Right hindlimb (tissue), 1 donor: ENCODE measurements around the gene TMEM161A.
"Not testable (repeated sequence)": the region's sequence is repeated elsewhere in the genome, so short reads cannot be mapped to it uniquely, and the experiment has no call there.

Source experiments
- DNase-seq: peaks from one replicate; pipeline ENCODE4 v3.0.0-alpha.2; 2018

The TMEM161A gene

GRCh38 chr19:19154768-19155494 is 16.7 kb upstream of the TMEM161A start:
- DNase-seq = no peak

DNA sequence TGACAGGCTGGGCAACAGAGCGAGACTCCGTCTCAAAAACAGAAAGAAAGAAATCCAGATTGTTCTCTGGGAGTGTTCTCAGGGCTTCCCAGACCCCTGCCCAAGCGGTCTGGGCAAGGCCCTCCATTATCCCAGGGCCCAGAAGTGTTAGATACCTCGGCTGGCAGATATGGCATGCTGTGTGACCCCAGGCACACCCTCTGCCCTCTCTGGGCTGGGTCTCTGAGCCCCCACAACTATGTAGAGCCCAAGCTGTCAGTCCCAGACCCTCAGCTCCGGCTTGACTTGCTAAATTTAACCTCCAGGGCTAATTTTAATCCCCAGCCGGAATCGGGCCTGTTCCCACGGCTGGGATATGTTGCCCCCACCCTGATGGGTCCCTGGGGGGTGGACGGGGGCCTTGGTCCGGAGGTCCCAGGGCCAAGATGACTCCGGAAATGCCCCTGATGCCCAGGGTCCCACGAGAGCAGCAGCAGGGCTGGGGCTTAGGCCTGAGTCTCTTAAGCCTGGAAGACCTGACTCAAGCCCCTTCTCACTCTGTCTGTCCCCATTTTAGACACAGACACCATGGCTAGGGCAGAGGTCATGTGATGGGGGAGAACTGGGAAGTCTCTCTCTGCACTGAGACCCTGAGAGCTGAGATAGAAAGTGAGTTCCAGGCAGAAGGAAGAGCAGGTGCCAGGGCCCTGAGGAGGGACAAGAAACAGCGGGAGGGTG is 14.5 kb upstream of the TMEM161A start:
- no peak for DNase-seq

GRCh38 chr19:19151418-19151817 is 13.1 kb upstream of the TMEM161A start:
- DNase-seq = no peak

GRCh38 chr19:19149435-19149834 is 11.2 kb upstream of the TMEM161A start:
- no peak for DNase-seq

DNA sequence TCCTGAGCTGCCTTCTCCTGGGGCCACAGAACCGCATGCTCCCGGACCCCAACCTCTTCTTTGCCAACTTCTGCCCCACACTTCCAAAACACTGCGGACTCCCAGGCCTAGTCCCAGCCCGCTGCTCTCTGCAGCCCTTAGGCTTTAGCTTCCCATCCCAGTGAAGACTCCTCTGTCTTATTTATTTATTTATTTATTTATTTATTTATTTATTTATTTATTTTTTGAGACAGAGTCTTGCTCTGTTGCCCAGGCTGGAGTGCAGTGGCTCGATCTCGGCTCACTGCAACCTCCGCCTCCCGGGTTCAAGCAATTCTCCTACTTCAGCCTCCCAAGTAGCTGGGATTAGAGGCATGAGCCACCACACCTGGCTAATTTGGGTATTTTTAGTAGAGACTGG is 10.2 kb upstream of the TMEM161A start:
- DNase-seq = not testable (repeated sequence)

DNA sequence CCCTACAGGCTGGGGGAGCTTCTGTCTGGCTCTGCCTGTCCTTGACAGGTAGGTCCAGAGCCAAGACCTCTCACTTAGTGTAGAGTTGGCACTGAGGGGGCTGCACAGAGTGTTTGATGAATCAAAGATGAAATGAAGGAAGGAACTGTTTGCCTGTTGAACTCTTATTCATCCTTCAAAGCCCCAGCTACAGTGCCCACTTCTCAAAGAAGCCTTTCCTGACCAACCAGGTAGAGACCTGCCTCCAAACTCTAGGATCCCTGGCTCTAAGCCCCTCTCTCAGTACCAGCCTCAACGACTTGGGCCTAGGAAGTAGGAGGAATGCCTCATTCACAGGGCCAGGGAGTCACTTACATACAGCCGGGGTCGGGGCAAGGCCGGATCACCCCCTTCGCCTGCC is 9.1 kb upstream of the TMEM161A start:
- no peak for DNase-seq

DNA sequence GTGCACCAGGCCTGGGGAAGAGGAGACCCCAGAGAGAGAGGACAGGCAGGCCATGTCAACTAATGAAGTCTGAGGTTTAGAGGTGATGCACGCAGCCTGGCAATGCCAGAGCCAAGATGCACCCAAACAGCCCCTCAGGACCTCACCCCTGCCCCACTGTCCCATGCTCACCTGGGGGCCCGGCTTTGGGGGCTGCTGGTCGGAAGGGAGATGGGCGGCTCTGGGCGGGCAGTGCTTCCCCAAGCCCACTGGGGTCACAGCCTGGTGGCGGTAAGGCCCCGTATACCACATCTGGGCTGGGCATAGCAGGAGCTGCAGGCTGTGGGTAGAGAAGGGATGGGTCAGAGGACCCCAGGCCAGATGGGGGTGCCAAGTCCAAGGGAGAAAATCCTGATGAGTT is 8.6 kb upstream of the TMEM161A start:
- no peak for DNase-seq

DNA sequence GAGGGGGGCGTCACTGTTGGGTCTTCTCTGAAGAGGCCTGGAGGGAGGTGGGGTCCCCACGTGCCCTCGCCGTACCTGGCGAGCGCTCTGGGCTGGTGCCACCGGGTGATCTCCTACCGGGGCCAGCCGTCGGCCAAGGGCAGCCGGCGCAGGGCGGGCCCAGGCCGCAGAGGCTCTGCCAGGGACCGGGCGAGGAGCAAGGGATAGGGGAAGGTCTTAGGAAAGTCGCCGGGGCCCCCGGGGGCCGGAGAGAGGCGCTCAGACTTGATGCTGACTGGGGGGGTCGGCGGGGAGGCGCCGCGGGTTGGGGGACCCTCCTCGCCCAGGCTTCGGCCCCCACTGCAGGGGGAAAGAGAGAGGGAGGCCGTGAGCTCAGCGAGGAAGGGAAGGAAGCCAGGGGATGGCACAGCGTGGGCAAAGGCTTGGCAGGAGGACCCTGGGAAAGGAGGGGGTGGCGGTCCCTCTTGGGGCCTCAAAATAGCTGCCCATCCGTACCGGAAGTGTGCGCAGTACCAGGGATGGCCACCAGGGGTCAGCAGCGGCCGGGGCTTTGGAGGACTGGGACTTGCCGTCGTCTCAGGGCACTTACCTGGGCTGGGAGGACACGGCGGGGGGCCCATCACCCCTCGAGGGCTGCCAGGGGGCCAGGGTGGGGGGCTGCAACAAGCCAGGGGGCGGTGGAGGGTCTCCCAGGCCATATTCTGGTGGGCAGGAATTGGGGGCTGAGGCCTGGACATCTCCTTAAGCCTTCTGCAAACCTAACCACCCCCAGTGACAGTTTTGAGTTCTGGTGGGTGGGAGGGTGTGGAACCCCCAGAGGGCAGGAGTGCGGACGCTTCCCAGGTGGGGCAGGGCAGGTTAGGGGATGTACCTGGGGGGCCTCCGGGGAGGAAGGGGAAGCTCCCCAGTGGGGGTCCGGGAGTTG is 7.7 kb upstream of the TMEM161A start:
- peak; percentile 83 for DNase-seq

DNA sequence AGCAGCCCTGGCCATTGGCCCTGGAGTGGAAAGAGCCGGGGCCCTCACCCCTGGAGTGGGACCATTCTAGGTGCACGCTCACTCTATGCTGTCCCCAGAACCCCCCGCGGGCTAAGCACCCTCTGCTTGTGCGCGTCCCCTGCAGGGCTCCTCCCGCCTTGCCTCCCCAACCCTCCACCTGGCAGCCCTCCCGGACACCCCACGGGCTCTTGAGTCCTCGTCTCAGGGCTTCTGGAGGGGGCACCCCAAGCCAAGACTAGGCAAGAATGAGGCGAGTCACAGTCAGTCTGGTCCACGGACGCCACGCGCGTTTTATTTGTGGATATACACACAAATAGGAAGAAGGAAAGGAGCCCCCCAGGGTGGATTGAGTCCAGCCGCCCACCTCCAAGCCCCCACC is 7.0 kb upstream of the TMEM161A start:
- DNase-seq = no peak

- no peak for DNase-seq
Measured at GRCh38 chr19:19142347-19142746, 4.1 kb upstream of the TMEM161A start.

GRCh38 chr19:19140476-19140875 is 2.2 kb upstream of the TMEM161A start:
- no peak for DNase-seq

DNA sequence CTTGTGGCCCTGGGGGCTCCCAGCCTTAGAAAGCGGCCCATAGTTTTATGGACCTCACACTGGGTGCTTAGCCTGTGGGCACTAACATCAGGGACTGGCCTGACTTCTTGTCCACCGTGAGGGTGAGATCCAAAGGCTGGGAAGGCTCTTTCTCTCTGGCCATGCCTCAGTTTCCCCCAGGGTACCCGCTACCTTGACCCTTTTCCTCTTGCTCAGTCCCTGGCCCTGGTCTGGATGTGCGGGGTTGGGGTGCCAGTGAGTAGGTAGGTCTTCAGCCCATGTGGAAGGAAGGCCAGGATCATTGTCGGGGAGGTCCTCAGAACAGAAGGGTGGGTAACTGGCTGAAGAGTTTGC is 1.6 kb upstream of the TMEM161A start:
- DNase-seq = no peak

GRCh38 chr19:19137556-19138108 is 646 bp downstream of the TMEM161A start:
- DNase-seq = no peak

DNA sequence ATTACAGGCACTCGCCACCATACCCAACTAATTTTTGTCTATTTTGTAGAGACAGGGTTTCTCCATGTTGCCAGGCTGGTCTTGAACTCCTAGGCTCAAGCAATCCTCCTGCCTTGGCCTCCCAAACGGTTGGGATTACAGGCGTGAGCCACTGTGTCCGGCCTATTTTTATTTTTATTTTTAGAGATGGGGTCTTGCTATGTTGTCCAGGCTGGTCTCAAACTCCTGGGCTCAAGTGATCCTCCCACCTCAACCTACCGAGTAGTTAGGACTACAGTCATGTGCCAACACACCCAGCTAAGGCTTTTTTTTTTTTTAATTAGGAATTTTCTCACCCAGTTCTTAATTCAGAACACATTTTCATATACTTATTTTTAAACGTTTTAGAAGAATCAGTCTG is 2.6 kb downstream of the TMEM161A start:
- not testable (repeated sequence) for DNase-seq

DNA sequence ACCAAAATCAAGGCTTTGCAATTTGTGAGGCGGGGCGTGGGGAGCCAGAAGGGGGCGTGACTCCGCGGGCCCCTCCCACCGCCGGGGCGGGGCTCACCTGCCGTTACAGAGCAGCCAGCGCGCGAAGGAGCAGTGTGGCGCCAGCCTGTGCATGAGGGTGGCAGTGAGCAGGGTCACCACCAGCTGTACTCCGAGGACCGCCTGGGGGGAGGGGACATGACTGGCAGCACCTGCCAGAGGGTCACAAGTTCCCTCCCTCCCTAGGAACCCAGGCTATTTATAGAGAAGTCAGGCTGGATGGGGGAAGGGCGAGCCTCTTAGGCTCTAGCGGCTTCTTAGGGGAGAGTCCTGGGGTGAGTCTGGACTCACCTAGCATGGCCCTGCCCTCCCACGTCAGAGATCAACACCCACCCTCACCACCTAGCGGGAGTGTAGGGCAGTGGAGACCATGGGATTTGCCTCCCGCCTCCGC is 3.6 kb downstream of the TMEM161A start:
- peak; percentile 68 for DNase-seq

DNA sequence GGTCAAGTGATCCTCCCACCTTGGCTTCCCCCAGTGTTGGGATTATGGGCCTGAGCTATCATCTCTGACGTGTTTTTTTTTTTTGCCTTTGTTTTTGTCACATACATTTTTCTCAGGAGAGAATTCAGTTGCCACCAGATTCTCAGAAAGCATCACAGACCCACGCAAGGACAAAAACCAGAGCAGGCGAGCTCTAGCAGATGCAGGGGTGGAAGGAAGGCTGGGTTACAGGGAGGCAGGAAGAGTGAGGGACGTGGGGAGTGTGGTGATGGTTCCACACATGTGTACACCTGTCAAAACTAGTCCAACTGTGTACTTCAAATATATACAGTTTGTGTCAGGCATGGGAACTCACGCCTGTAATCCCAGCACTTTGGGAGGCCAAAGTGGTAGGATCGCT is 4.3 kb downstream of the TMEM161A start:
- DNase-seq = no peak

GRCh38 chr19:19132912-19133311 is 5.4 kb downstream of the TMEM161A start:
- DNase-seq = no peak

DNA sequence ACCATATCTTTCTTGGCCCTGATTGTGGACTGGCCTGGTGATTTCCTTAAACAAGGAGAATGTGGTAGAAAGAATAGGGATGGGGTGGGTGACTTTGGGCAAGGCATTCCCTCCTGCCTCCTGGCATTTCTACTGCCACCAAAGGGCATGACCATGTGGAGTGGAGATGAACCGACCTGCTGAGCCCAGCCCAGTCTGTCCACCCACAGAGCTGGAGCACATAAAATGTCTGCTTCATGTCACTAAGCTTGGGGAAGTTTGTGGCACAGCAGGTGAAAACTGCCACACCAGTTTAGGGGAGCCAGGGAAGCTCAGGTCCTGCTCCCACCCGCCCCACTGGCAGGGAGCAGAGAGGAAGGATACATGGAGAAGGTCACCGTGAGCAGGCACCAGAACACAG is 6.3 kb downstream of the TMEM161A start:
- DNase-seq = no peak

DNA sequence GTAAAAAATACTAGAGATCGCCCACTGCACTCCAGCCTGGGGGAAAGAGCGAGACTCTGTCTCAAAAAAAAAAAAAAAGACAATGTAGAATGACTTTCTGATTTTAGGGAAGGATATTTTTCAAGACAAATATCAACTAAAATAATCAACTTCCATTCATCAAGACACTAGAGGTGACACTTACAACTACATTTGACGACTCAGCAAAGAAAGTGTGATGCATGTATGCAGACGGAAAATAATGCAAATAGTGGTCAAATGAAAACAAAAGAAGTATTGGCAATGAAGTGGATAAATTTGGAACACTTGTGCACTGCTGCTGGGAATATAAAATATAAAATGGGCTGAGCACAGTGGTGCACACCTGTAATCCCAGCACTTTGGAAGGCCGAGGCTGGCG is 12.2 kb downstream of the TMEM161A start:
- DNase-seq = no peak

DNA sequence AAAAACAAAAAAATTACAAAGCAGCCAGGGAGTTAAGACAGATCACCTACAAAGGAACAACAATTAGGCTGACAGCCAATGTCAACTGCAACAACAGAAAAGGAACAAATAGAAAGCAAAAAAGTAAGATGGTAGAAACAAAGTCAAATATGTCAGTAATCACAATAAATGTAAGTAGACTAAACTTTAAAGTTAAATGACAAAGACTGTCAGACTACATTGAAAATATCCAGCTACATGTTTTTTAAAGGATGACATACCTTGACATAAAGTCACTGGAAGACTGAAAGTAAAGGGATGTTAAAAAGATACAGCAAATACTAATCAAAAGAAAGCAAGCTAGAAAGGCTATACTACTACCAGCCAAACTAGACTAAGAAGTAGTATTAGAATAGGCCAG is 14.9 kb downstream of the TMEM161A start:
- DNase-seq = no peak

- no peak for DNase-seq
Measured at GRCh38 chr19:19122902-19123301, 15.4 kb downstream of the TMEM161A start.

GRCh38 chr19:19121371-19121770 is 16.9 kb downstream of the TMEM161A start:
- DNase-seq = no peak
